ENCODE data around the gene ZNF609.
"Not testable (repeated sequence)": the region's sequence is repeated elsewhere in the genome, so short reads cannot be mapped to it uniquely, and the experiment has no call there.

Gene ZNF609

DNA sequence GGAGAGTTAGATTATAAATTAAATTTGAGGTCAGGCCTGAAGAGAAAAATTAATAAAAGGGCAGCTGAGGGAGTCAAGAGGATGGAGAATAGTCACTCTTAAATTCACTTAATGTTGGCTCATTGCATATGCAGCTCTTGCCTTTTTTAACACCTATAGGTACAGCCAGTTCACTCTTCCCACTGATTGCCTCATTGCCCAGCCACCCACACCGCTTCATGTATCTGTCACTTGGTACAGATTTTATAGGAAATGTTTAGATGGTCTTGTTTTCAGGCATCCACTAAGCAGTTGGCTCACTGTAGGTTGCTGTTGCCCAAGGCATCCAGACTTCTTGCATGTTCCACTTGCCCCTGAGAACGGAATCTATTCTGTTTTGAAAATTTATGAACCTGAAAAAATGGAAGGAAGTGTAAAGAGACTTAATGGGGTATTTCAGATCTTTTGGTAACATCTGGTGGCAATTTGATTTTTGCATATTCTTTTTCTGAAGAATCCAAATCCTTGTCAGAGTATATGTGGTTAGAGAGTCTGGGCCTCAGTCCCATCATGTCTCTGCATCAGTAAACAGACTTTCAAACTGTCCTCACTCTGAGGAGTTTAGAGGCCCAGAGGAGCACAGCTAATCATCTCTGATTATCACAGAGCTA is 163.1 kb downstream of the ZNF609 start:
- no peak for DNase-seq (ENCODE audit: low read depth, low spot score)

DNA sequence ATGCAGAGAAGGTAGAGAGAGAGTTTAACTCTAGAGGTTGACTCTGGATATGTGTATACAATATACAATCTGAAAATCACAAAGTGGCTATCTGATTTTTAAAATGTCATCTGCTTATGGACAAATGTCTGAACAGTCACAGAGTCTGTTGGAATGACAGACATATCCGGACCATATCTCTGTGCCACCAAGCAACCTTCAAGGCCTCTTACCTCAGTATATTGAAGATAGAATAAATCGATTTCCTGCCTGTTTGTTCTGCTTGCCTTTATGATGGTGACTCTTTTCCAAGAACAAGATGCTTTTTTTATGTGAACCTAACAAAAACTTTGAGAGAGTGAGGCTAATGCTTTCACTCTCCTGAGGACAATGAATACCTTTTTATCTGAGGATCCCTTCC is 163.9 kb downstream of the ZNF609 start:
- no peak for DNase-seq (ENCODE audit: low read depth, low spot score)

DNA sequence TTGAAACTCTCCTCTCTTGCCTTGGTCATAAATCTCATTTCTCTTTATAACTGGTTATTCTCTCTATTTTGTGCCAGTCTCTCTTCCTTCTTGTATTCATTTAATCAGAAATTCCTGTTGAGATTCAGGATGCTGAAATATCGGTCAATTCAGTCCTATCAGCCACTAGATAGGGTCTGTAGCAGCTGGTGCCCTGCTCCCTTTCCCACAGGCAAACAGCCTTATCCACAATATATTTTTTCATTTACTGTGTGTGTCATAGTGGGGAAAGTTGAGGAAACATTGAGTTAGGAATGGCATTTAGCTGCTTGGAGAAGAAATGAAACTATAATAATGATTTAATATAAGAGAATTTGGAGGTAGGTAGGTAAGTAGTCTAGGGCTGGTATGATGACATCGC is 168.7 kb downstream of the ZNF609 start:
- no peak for DNase-seq (ENCODE audit: low read depth, low spot score)

DNA sequence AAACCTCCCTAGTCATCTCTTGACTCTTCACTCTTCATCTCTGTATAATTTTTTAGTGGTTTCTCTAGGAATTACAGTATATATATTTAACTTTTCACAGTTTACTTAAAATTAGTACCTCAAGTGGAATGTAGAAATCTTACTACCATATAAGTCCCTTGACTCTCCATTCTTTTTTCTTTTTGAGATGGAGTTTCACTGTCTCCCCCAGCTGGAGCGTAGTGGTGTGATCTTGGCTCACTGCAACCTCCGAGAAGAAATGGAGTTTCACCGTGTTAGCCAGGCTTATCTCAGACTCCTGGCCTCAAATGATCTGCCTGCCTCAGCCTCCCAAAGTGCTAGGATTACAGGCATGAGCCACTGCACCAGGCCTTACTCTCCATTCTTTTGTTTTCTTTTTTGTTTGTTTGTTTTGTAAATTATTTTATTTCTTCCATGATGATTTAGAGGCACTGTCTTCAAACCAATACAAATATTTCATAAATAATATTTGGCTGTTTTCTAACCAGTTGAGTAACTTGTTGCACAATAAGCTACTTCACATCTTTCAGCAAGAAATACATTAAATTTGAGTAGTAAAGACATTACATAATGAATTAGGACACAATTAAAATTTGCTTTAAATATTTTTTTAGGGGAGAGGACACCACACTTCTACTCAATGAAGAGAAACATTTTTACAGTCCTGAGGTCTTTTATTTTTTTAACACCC is 170.2 kb downstream of the ZNF609 start:
- no peak for DNase-seq (ENCODE audit: low read depth, low spot score)

GRCh38 chr15:64632639-64633038 is 172.3 kb downstream of the ZNF609 start:
- DNase-seq (ENCODE audit: low read depth, low spot score) = not testable (repeated sequence)

DNA sequence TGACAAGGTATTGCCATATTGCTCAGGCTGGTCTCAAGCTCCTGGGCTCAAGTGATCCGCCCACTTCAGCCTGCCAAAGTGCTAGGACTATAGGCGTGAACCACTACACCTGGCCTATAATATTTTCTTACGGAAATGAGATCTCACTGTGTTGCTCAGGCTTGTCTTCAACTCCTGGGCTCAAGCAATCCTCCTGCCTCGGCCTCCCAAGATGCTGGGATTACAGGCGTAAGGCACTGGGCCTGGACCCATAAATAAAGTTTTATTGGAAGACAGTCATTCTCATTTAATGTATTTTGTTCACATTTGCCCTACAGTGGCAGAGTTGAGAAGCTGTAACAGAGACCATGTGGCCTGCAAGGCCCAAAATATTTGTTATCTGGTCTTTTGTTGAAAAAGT is 173.0 kb downstream of the ZNF609 start:
- DNase-seq (ENCODE audit: low read depth, low spot score) = no peak

GRCh38 chr15:64634027-64634426 is 173.6 kb downstream of the ZNF609 start:
- DNase-seq (ENCODE audit: low read depth, low spot score) = peak; percentile 23

DNA sequence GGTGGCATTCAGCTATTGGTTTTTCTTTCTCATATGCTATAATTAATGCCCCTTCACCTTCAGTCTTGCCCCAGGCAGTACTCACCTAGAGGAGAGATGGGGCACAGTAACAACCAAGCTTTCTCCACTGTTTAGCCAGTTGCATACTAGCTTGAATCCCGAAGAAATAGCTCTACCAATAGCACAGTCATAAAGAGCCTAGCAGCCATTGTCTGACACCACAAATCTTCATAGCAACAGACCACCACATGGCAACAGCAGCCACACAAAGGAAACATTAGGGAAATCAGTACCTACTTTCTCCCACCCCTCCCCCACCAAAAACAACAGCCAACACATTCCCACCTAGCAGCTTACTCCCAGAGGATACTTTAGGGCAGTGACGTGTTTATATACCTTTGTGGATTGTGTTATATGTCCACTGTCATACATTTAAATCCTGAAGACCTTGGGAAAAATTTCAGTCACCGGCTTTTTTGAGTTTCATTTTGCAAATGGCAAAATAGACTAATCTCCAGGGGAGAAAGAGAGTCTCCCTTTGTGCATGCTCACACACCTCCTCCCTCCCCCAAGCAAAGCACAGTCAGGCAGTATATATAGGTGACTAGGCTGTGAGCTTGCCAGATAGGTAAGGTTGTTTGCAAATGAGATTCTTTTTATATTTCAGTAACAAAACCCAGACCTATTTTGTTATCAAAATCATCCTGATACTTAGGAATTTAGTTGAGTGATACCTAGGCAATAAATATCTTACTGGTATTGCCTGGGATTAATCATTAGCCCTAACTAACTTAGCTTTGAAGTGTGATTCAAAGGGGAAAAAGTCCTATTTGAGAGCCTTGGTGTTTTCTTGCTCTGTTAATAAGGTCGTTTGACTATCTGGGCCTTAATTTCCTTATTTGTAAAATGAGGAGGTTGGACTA is 174.5 kb downstream of the ZNF609 start:
- DNase-seq (ENCODE audit: low read depth, low spot score) = peak; percentile 89

DNA sequence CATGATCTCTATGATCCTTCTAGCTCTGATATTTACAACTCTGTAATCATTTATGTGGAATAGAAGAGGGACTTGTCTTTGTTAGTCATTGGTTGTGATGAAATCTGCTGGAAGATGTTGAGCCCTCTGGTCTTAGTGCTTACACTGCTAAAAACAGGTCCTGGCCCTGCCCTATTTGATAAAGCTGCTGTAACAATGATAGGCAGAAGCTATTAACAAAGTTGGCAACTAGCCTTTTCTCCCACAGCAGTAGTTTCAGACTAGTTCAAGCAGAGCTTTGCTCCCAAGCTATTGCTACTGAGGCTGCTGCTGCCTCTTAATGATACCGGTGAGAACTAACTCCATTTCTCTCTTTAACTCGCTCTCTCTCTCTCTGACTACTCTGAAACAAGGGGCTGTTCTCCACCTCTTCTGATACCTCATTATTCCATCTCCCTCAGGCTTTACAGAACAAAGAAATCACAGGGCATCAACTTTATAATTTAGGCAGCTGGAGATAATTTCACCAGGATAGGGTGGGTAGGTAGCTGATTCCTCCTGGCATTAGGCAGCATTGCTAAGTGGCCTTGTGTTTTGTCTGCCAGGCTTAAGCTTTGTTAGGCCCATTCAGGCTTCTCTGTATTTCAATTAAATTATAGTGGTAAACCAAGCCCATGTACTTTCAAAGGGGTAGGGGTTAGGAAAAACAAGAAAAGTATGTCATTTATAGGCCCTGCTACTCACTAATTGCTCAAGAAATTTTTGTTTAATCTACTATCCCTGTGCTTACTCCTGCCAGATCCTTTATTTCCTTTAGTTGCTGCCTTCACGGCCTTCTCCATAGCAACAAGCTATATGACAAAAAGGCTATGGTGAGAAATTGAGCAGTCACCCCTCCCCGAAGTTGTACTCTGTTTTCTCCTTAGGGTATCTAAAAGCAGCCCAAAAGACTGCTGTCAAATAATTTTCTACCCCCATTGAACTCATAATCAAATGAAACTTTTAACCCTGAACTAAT is 175.4 kb downstream of the ZNF609 start:
- peak; percentile 23 for DNase-seq (ENCODE audit: low read depth, low spot score)

DNA sequence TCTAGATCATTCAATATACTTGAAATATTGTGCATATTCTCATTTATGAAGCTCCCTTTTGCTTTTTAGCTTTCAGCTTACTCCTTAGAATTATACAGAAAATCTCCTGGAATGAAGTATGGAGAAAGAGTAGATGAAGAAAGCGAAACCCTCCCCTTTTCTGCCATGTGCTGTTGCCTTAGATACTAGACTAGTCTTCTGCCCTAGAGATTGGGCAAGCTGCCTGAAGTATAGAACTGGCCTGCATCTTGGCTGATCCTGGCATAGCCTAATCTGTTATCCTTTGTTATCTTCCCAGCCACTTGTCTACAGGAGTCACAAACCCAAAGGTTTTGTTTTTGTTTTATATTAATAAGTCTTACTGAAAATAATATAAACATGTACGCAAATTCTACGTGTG is 176.2 kb downstream of the ZNF609 start:
- no peak for DNase-seq (ENCODE audit: low read depth, low spot score)

DNA sequence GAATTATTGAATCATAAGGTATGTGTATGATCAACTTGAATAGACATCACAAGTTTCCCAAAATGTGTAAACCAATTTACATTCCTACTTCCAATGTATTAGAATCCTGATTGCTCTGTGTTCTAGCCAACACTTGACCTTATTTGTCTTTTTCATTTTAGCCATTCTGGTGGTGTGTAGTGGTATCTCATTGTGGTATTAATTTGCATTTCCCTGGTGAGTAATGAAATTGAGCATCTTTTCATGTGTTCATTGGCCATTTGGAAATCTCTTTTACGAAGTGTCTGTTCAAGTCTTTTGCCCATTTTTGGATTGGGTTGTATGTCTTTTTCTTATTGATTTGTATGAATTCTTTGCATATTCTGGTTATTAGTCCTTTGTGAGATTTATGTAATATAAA is 177.0 kb downstream of the ZNF609 start:
- DNase-seq (ENCODE audit: low read depth, low spot score) = no peak

DNA sequence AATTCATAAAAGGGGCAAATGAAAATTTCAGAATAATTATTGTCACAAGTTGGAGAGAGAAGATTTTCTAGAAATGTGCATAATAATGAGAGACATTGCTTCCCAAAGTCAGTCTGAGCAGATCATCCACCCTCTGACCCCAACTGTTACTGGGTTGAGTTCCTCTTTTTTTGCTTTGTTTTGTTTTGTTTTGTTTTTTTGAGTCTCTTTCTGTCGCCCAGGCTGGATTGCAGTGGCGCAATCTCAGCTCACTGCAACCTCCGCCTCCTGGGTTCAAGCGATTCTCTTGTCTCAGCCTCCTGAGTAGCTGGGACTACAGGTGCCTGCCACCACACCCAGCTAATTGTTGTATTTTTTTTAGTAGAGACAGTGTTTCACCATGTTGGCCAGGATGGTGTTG is 179.4 kb downstream of the ZNF609 start:
- DNase-seq (ENCODE audit: low read depth, low spot score) = not testable (repeated sequence)

DNA sequence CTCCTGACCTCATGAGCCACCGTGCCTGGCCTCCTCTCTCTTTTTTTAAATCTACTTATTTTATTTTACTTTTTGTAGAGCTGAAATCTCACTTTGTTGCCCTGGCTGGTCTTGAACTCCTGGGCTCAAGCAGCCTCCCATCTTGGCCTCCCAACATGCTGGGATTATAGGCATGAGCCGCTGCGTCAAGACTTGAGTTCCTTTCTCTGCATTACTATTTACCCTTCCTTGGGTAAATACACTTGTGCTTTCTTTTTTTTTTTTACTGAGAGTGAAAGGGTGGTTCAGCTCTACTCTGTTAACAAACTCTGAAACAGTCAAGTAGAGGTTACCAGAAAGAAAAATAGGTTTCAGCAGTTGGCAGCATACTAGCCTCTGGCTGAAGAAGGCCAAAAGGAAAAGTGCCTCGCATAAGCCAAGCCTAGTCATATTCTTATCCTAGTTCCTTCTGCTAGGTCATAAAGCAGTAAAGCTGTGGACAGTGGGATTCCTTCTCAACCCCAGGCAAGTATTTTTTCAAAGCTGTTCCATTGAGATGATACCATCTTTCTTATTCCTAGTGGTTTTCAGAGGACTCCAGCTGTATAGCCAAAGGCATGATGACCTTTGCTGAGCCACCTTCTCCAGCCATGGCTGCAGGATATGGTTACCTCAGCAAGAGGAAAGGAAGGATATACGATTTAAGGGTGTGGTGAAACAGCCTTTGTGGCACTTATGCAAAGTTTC is 179.9 kb downstream of the ZNF609 start:
- DNase-seq (ENCODE audit: low read depth, low spot score) = peak; percentile 59

DNA sequence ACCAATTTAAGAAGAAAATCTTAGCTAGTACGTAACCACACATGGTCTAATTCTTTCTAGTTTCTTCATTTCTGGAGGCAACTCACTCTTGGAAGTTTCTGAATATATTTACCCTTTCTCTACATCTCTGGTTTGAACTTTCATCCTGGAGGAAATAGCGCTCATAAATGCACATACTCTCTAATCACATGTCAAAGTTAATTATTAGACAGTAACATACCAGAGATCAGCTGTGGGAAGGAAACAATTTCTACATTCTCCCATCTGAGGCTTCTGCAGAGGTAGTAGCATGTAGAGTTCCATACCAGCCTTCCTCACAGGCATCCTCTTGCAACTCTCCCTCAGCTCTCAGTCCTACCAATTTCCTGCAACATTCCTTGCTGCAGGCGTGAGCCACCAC is 182.5 kb downstream of the ZNF609 start:
- DNase-seq (ENCODE audit: low read depth, low spot score) = no peak

DNA sequence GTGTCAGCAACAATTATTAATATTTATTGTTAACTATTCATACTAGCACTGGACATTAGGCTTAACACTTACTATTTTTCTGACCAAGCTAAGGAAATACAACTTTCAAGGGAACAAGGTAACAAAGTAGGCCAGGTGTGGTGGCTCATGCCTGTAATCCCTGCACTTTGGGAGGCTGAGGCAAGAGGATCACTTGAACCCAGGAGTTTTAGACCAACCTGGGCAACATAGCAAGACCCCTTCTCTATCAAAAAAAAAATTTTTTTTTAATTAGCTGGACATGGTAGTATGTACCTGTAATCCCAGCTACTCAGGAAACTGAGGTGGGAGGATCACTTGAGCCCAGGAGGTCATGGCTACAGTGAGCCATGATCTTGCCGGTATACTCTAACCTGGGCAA is 183.3 kb downstream of the ZNF609 start:
- DNase-seq (ENCODE audit: low read depth, low spot score) = no peak

- not testable (repeated sequence) for DNase-seq (ENCODE audit: low read depth, low spot score)
Measured at GRCh38 chr15:64644811-64645210, 184.4 kb downstream of the ZNF609 start.

DNA sequence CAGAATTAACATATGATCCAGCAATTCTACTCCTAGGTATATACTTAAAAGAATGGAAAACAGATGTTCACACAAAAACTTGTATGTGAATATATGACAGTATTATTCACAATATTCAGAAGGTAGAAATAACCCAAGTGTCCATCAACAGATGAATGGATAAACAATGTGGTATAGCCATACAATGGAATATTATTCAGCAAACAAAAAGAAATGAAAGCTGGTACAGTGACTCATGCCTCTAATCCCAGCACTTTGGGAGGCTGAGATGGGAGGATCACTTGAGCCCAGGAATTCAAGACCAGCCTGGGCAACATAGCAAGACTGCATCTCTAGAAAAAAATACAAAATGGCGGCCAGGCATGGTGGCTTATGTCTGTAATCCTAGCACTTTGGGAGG is 185.6 kb downstream of the ZNF609 start:
- no peak for DNase-seq (ENCODE audit: low read depth, low spot score)

DNA sequence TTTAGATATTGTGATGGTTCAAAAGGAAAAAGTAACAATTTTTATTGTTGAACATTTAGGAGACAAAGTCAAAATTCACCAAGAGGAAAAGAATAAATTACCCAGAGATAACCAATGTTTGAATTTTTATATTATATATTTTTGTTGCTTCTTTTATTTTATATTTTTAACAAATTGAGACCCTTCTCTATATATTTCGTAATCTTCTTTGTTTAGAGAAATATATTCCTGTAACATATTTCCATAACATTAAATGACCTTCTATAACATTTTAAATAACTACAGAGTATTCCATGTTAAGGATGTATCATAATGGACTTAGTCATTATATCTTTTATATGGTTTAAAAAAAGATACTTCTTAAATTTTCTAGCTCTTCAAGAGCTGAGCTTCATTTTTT is 187.0 kb downstream of the ZNF609 start:
- DNase-seq (ENCODE audit: low read depth, low spot score) = no peak

DNA sequence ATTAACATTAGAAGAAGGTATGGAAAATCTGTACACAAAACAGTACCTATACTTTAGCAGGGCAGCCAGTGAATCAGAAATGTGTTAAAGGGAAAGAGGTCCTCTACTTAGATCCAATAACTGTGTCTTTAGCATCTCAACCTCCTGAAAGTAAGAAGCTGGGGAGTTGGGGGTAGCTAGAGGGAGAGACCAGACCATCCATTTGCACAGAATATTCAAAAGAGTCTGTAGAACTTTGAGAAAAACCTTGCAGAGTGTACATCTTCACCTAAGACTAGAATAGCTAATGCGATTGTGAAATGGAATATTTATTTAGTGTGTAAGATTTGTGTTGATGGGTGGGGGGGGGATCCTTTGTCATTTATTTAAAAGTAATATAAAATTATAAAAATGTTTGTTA is 190.2 kb downstream of the ZNF609 start:
- DNase-seq (ENCODE audit: low read depth, low spot score) = no peak

- DNase-seq (ENCODE audit: low read depth, low spot score) = peak; percentile 10
Measured at GRCh38 chr15:64651601-64652191, 191.3 kb downstream of the ZNF609 start.
